Motor neuron (in vitro differentiated cells): Measurements from ENCODE around the gene MCF2L2. TPM values are rescaled to one million over a fixed set of nuclear protein-coding genes. Genes with fewer than 3 reads are reported as not detected.
A peak's percentile ranks its signal among the peaks of the same experiment; 100 is the strongest.

Experiments used
- ATAC-seq, 8 experiments: fragments of 200-7000 bp; cut with Tn5 transposase; replicated peaks in 6 of 8; 2 replicates each; pipeline ENCODE4 v1.8.0; 2021; ENCODE audit warnings: mild to moderate bottlenecking in 8 of 8, moderate library complexity in 8 of 8
- H3K27ac ChIP-seq, 2 donors: fragments of 250-450 bp; sonication (Bioruptor Pico); 2 replicates each; pipeline ENCODE4 v1.9.0; 2021; ENCODE audit warnings: antibody characterized with exemption in 2 of 2, mild to moderate bottlenecking in 2 of 2, moderate library complexity in 1 of 2
- H3K4me1 ChIP-seq, 2 donors: fragments of 250-450 bp; sonication (Bioruptor Pico); replicated peaks in 1 of 2; 2 replicates each; pipeline ENCODE4 v1.6.1; 2021; ENCODE audit warnings: antibody characterized with exemption in 2 of 2, mild to moderate bottlenecking in 2 of 2, moderate library complexity in 1 of 2
- H3K4me3 ChIP-seq, 5 donors: fragments of 250-450 bp; sonication (Bioruptor Pico); 2 replicates each; pipeline ENCODE4 v1.9.0; 2021; ENCODE audit warnings: antibody characterized with exemption in 5 of 5, mild to moderate bottlenecking in 5 of 5, moderate library complexity in 4 of 5
- WGBS, 10 experiments: fragments of 450-650 bp; shearing (Covaris generic); methylation state at CpG; one replicate each; pipeline ENCODE4 v1.0.0; 2022; 5-methylcytosine and 5-hydroxymethylcytosine counted together
- in situ Hi-C, 9 experiments: fragments of 400-800 bp; cut with MboI; loops; one replicate each; pipeline ENCODE4 v1.15.0; 2021; ENCODE audit warnings: low sequenced_read_pairs in 9 of 9, low pct_unique_long_range_greater_than_20kb in 2 of 9; ENCODE audit not compliant: unreplicated experiment in 9 of 9
- total RNA-seq, 8 experiments: library from RNA; unstranded; fragments of 300-600 nt; gene quantifications; 2 replicates each; pipeline versions ENCODE4 v1.2.3 to v1.2.4, GENCODE V29; 2022

MCF2L2 gene
- total RNA-seq, 8 experiments from 2014 or later: 0.81 to 16.4 (median 5.6) TPM

DNA sequence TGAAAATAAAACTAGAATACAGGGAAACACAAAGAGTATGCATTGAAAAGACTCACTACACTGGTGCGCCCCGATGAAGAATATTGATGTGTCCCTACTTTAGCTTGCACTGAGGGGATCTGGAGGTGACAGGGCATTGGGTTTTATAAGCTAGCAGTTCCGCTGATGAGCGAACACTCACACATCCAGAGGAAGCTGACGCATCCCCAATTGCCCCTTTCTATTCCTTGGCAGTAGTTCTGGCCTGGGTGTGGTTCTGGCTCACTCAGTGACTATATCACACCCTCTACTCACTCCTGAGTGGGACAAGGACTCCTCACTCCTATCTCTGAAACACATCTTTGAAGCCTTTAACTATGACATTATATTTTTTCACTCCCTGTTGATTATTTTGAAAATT lies 104.3 kb downstream of the MCF2L2 start:
- ATAC-seq: peak in 1 of 8 experiments; percentile 36
- Histone ChIP-seq H3K4me3 (no peak overlapping the region), H3K4me1 (no peaks in the 10 kb centered on the region), H3K27ac (no peak overlapping the region)
- WGBS, 10 experiments: 63 to 100% (median 86%) methylated on average over 1 to 4 of the region's 5 CpGs; no CpG with 5 or more reads in 3 of the 10 experiments
- in situ Hi-C loops: no loop called here

DNA sequence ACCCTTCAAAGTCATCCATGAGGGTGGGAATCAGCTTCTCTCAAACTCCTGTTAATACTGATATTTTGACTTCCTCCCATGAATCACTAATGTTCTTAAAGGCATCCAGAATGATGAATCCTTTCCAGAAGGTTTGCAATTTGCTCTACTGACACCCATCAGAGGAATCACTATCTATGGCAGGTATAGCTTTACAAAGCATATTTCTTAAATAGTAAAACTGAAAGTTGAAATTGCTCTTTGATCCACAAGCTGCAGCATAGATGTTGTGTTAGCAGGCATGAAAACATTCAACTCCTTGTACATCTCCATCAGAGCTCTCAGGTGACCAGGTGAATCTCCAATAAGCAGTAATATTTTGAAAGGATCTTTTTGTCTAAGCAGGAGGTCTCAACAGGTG lies 109.0 kb downstream of the MCF2L2 start:
- Histone ChIP-seq H3K27ac (no peak overlapping the region), H3K4me1 (no peaks in the 10 kb centered on the region), H3K4me3 (no peak overlapping the region)
- in situ Hi-C loops: no loop called here
- ATAC-seq: no peak

DNA sequence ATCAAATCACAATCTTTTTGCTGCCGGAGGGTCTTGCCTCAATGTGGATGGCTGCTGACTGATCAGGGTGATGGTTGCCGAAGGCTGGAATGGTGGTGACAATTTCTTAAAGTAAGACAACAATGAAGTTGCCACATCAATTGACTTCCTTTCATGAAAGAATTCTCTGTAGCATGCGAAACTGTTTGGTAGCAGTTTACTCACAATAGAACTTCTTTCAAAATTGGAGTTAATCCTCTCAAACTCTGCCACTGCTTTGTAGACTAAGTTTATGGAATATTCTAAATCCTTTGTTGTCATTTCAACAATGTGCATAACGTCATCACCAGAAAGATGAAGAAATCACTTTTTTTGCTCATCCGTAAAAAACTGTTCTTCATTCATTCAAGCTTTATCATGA lies 109.5 kb downstream of the MCF2L2 start:
- 15 to 90% (median 78%) methylated on average over 1 to 5 of the region's 5 CpGs for WGBS, 10 experiments
- in situ Hi-C loops: no loop called here

DNA sequence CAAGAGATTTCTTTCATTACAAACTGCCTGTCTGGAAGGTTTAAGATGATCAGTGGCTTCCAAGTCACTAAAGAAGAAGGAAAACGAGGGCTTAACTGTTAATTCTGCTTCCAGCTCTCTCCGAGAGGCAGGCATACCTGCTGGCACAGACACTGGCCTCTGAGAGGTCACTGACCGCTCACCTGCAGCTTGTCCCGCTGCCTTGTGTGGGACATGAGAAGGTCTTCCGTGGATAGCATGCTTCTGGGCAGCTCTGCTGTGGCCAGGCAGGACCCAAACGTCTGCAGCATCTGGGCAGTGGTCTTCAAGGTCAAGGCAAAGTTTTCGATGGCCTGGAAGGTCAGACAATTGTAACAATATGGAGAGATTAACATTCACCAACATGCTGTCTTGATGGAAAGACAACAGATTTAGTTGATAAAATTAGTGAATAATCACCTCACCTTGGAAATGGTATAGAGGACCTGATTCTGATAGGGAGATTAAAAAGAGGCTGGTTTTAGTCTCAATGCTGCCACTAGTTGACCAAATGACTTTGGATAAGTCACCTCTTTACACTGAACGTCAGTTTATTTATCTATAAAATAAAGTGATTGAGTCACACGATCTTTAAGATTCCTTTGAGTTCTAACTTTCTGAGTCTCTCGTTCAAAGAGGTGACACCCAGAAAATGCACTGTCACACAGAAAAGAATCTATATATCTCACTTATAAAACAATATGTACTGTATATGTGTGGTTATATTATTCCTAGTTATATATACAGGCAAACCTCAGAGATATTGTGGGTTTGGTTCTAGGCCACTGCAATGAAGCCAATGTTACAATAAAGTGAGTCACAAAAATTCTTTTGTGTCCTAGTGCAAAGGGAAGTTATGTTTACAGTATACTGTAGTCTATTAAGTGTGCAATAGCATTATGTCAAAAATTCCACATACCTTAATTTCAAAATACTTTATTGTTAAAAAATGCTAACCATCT lies 110.2 kb downstream of the MCF2L2 start:
- ATAC-seq: no peak
- WGBS, 10 experiments: 0 to 100% (median 76%) methylated on average over 1 to 7 of the region's 10 CpGs; no CpG with 5 or more reads in 1 of the 10 experiments
- H3K4me3 ChIP-seq: no peak overlapping the region
- in situ Hi-C loops: no loop called here
- no peaks in the 10 kb centered on the region for H3K4me1 ChIP-seq
- no peak overlapping the region for H3K27ac ChIP-seq

More for the DNA sequence above, 109.5 kb downstream of the MCF2L2 start:
- Histone ChIP-seq H3K4me1 (no peaks in the 10 kb centered on the region), H3K4me3 (no peak overlapping the region), H3K27ac (no peak overlapping the region)
- ATAC-seq: no peak

DNA sequence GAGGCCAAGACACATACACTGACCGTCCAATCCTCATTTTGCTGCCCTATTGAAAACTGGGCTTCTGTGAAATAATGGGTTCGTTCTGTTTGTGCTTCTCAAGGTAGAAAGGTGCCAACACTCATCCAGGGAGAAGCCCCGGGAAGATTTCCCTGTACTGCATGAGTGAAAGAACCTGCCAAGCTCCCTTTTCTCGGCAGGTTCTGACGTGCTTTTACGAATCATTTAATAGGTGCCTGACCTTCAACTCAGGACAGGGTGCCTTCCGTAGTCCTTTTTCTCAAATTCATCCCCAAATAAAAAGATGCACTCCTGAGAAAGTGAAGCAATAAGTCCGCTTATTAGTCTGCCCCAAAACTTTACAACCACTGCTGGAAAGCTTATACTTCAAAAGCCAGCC lies 111.1 kb downstream of the MCF2L2 start:
- 48 to 92% (median 84%) methylated on average over 1 to 8 of the region's 8 CpGs; no CpG with 5 or more reads in 1 of the 10 experiments for WGBS, 10 experiments
- in situ Hi-C loops: no loop called here
- Histone ChIP-seq H3K4me1 (no peaks in the 10 kb centered on the region), H3K27ac (no peak overlapping the region), H3K4me3 (no peak overlapping the region)
- no peak for ATAC-seq

DNA sequence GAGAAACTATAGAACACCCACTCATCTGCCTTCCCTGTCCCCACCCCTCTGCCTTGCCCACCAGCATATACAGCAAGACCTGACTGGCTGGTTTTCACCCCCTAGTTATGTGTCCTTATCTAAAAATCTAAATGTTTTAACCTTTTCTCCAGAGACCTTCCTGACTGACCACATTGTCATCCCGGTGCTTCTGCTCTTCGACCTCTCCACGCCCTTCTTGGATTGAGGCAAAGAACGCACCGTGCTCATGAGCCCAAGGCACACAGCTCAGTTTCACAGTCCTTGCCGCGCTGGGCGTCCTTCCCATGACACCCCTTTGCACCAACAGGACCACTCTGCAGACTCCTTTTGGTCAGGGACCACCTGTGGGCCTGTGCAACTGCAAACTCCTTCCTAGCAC lies 112.7 kb downstream of the MCF2L2 start:
- 60 to 100% (median 94%) methylated on average over 1 to 8 of the region's 8 CpGs; no CpG with 5 or more reads in 4 of the 10 experiments for WGBS, 10 experiments
- Histone ChIP-seq H3K4me1 (no peaks in the 10 kb centered on the region), H3K4me3 (no peak overlapping the region), H3K27ac (no peak overlapping the region)
- ATAC-seq: no peak
- in situ Hi-C loops: no loop called here

DNA sequence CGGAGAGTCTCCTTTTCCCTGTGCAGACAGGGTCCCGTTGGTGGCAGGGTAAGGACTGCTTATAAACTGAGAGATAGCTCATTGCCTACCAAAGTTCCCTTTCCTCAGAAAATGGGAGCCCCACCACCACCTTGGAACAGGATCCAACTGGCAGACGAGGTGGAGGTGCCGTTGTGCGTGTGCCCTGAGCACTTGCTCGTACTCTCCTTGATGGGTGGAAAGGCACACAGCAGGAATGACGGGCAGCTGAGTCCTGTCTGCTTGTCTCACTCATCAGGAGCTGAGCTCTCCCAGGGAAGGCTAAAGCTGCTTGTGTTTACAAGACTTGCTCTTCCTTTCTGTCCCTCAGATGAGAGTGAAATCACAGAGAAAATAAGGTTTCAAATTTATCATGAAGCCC lies 114.7 kb downstream of the MCF2L2 start:
- no peak overlapping the region for H3K4me3 ChIP-seq
- 0 to 100% (median 80%) methylated on average over 1 to 5 of the region's 7 CpGs; no CpG with 5 or more reads in 1 of the 10 experiments for WGBS, 10 experiments
- no peak overlapping the region for H3K27ac ChIP-seq
- in situ Hi-C loops: no loop called here
- H3K4me1 ChIP-seq: no peaks in the 10 kb centered on the region
- no peak for ATAC-seq

DNA sequence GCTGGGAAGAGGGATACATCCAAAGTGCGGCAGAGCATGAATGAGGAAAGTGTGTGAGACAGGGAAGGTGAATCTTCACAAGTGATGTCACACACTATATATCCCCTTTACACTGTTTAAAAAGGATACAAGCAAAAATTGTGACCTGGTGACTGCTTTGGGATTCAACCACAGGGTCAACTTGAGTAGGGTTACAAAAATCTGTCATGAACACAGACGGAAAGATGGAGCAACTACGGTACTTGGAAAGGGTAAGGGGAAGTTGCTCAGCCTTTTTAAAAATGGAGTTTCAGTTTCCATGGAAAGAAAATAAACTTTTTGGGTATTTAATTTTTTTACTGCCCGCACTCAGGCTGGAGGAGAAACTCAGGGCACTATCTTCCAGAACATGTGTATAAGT lies 115.1 kb downstream of the MCF2L2 start:
- no peak for ATAC-seq
- 46 to 100% (median 90%) methylated on average over 1 to 4 of the region's 4 CpGs; no CpG with 5 or more reads in 3 of the 10 experiments for WGBS, 10 experiments
- no peak overlapping the region for H3K4me3 ChIP-seq
- no peaks in the 10 kb centered on the region for H3K4me1 ChIP-seq
- in situ Hi-C loops: no loop called here
- no peak overlapping the region for H3K27ac ChIP-seq

DNA sequence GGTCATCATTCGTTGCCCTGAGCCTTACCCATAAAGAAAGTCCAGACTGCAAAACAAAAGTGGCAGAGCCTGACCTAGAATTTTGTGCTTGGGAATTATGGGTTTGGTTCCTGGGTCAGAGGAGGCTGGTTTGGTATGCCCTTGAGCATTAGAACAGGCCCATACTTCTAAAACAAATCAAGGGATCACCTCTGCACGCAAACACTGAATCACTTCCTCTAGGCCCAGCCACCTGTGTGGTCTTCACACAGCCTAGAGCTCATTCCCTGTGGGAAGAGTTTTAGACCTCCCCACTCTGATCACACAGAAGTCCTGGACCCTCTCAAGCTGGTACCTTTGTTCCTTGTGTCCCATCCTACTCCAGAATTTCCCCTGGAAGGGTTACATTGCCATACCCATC lies 116.0 kb downstream of the MCF2L2 start:
- in situ Hi-C loops: no loop called here
- ATAC-seq: no peak
- 67 to 100% (median 88%) methylated on average over 1 to 2 of the region's 2 CpGs; no CpG with 5 or more reads in 3 of the 10 experiments for WGBS, 10 experiments
- Histone ChIP-seq H3K27ac (no peak overlapping the region), H3K4me3 (no peak overlapping the region), H3K4me1 (no peaks in the 10 kb centered on the region)

DNA sequence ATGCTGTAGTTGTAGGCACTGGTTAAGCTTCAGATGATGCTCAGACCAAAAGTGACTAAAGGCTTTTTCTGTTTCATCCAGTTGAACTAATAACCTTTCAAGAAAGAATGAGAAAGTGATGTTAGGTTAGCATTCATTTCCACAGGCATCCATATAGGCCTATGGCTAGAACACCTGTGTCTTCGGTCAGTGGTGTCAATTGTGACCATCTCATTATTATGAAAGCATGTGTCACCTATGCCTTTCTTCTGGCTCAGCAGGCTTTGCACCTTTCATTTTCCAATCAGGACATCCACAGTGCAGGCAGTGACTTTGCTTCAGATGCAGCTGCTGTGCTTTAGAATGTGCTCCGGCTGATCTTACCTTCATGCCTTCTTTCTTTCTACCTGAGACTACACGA lies 117.5 kb downstream of the MCF2L2 start:
- Histone ChIP-seq H3K27ac (no peak overlapping the region), H3K4me1 (no peaks in the 10 kb centered on the region), H3K4me3 (no peak overlapping the region)
- 42 to 100% (median 76%) methylated on average over 1 to 3 of the region's 3 CpGs; no CpG with 5 or more reads in 1 of the 10 experiments for WGBS, 10 experiments
- in situ Hi-C loops: no loop called here
- no peak for ATAC-seq

DNA sequence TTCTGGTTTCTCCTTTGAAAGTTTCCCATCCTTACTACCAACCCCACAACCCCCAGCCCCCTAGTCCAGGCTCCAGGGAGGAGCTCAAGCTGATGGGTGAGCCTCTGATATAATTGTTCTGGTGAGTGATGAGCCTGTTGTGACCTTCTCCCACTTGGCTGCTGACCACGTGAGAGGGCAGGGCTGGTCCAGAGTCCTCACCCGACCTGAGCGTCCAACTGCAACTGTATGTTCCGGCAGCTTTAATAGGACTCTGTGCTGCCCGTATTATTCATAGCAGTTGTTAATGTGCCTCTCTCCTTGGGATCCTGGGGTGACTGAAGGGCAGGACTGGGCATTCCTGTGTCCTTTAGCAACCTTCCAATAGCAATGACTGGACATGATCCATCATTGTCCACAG lies 119.1 kb downstream of the MCF2L2 start:
- ATAC-seq: peak in 5 of 8 experiments; percentile 31 to 80 (median 48)
- in situ Hi-C loops: no loop called here
- H3K4me3 ChIP-seq: no peak overlapping the region
- WGBS, 10 experiments: 0 to 73% (median 41%) methylated on average over 2 to 4 of the region's 5 CpGs; no CpG with 5 or more reads in 7 of the 10 experiments
- H3K27ac ChIP-seq: no peak overlapping the region
- no peaks in the 10 kb centered on the region for H3K4me1 ChIP-seq

DNA sequence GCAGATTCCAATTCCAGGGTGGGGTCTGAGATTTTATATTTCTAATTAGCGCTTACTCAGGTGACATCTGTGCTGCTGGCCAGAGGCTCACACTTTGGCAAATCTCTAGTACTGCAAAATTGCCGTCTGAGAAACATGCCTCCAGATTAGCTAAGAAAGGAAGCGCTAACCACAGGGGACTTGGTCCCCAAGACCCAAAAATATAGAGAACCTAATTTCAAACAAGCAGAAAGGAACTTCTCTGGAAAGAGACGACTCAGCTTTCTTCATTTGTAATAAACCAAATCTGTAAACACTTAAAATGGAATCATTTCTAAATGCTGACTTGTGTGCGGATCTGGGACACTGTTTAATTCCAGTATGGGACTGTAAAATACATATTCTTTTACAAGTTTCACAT lies 119.7 kb downstream of the MCF2L2 start:
- WGBS, 10 experiments: 27 to 100% (median 71%) methylated on average over 1 to 5 of the region's 5 CpGs
- in situ Hi-C loops: no loop called here
- Histone ChIP-seq H3K27ac (no peak overlapping the region), H3K4me3 (no peak overlapping the region), H3K4me1 (no peaks in the 10 kb centered on the region)
- no peak for ATAC-seq

DNA sequence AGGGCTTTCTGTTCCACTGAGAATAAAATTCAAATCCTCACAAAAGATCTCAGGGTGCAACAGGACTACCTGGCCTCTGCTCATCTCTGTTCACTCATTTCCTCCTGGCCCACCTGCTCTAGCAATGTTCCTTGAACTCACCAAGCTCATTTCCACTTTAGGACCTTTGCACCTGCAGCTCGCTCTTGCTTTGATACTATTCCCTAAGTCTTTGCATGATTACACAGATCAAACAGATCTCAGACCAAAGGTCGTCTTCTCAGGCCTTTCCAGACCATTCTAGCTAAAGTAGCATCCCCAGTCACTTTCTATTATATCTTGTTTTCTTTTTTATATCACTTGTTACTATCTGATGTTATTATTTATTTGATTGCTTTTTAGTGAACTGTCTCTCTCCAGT lies 120.7 kb downstream of the MCF2L2 start:
- Histone ChIP-seq H3K4me3 (no peak overlapping the region), H3K4me1 (no peaks in the 10 kb centered on the region), H3K27ac (no peak overlapping the region)
- ATAC-seq: no peak
- in situ Hi-C loops: no loop called here
- WGBS, 10 experiments: 0 to 100% (median 87%) methylated on average over 1 to 2 of the region's 2 CpGs; no CpG with 5 or more reads in 1 of the 10 experiments
